ENCODE data around the gene NUP160. TPM values are rescaled to one million over a fixed set of nuclear protein-coding genes. Genes with fewer than 3 reads are reported as not detected.
"Not testable (repeated sequence)": the region's sequence is repeated elsewhere in the genome, so short reads cannot be mapped to it uniquely, and the experiment has no call there.

Gene NUP160
- total RNA-seq, 4 donors from 2014 or later: 8.1 to 11.4 (median 9.9) TPM

DNA sequence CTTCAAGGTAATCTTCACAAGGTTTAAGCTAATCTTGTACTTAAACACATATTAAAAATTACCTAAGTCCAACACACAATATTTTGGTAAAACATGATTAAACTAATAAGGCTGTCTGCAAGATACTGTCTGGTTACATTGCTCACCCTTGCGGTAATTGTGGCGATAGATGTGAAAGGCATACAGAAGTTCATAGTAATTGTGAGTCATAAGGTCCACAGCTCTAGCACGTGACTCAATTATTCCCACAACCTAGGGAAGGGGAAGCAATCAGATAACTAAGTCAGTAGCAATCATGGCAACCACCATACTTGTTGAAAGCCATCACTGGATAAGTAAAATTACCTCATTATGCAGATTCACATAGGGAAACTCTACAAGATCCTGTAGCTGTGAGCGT, 50.5 kb downstream of the NUP160 start:
- Histone ChIP-seq H3K9me3 (no peaks in the 10 kb centered on the region), H3K27me3 (no peaks in the 10 kb centered on the region), H3K36me3 (peaks cover 0 to 79% of the 10 kb centered on the region in 2 donors), H3K4me3 (no peak overlapping the region), H3K4me1 (peaks cover 2 to 5% of the 10 kb centered on the region in 2 donors), H3K27ac (no peak overlapping the region)
- intact Hi-C loops (cut with DNase I; ENCODE audit: low total_unique reads) (no loop called here), in situ Hi-C loops (cut with MboI; ENCODE audit: low sequenced_read_pairs in 4 of 4) (no loop called here)
- ATAC-seq: no peak
- TF ChIP-seq CTCF (IDR thresholded peaks at IDR 0.05 in 4 of 5, conservative IDR thresholded peaks at IDR 0.05 in 1 of 5) (no peak), POLR2A (IDR thresholded peaks at IDR 0.05) (no peak)
- DNase-seq: no peak

DNA sequence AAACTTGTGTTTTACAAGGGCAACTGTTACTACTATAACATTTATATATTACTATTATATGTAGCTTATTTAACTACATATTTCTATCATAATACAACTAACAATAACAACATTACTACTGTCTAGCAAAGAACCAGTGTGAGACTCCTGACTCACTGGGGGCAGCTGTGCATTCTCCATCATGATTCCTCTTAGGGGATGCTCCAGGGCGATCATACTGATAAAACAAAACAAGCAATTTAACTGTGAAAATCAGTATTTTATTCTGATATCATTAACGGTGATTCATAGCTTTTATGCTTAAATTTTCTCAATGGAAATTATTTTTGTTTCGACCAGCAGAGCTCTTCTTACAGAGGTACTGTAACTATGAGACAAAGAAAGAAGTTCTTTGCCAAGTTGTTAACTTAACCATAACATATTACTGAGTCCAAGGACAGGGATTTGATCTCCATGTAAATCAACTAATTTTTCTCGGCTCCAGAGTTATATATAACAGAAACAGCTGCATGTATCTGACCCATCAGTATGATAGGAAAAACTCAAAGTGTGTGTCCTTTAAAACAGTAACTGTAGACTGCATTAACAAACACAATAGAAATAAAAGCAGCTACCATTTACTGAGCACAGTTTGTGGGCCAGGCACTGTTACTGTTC, 56.2 kb downstream of the NUP160 start:
- H3K27me3 ChIP-seq: no peaks in the 10 kb centered on the region
- H3K9me3 ChIP-seq: no peaks in the 10 kb centered on the region
- intact Hi-C loops (cut with DNase I; ENCODE audit: low total_unique reads) (no loop called here), in situ Hi-C loops (cut with MboI; ENCODE audit: low sequenced_read_pairs in 4 of 4) (no loop called here)
- ATAC-seq (no peak), DNase-seq (no peak)
- peaks cover 0 to 56% of the 10 kb centered on the region in 2 donors for H3K36me3 ChIP-seq
- TF ChIP-seq POLR2A (IDR thresholded peaks at IDR 0.05) (no peak), CTCF (IDR thresholded peaks at IDR 0.05 in 4 of 5, conservative IDR thresholded peaks at IDR 0.05 in 1 of 5) (no peak)
- peaks cover 12 to 14% of the 10 kb centered on the region in 2 donors for H3K4me1 ChIP-seq
- peak overlapping the region; percentile 39 to 80 (median 56) for H3K27ac ChIP-seq
- no peak overlapping the region for H3K4me3 ChIP-seq

GRCh38 chr11:47790017-47790416, 58.1 kb downstream of the NUP160 start:
- Histone ChIP-seq H3K4me1 (peaks cover 28 to 29% of the 10 kb centered on the region in 2 donors), H3K36me3 (peaks cover 0 to 51% of the 10 kb centered on the region in 2 donors), H3K27ac (peak overlapping the region in 3 of 4 donors; percentile 4 to 80 (median 66))
- intact Hi-C loops (cut with DNase I; ENCODE audit: low total_unique reads); ATAC-seq; in situ Hi-C loops (cut with MboI; ENCODE audit: low sequenced_read_pairs in 4 of 4); H3K4me3 ChIP-seq; H3K27me3 ChIP-seq; H3K9me3 ChIP-seq: not testable (repeated sequence)
- peak; percentile 31 to 58 for DNase-seq

DNA sequence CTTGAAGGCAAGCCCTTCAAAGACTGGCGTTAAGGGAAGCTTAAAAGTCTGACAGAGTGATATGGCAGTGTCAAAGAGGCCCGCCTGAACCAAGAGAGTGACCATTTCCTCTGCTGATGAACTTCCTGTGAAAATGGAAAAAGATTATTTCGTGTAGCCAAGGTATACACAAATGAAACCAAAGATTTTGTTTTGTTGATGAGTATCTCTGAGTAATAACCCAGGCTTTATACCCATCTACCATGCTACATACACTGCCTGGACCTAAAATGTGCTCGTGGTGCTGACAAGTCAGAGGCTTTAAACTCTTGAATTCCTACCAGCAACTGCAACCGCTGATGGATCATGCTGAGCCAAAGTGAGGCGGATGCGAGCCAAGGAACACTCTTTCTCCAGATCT, 60.0 kb downstream of the NUP160 start:
- Histone ChIP-seq H3K9me3 (no peaks in the 10 kb centered on the region), H3K27me3 (no peaks in the 10 kb centered on the region), H3K4me1 (peaks cover 34 to 41% of the 10 kb centered on the region in 2 donors), H3K36me3 (peaks cover 0 to 40% of the 10 kb centered on the region in 2 donors), H3K27ac (peak overlapping the region in 3 of 4 donors; percentile 86 to 89 (median 86)), H3K4me3 (no peak overlapping the region)
- no peak for ATAC-seq
- intact Hi-C loops (cut with DNase I; ENCODE audit: low total_unique reads): loop anchor here (5.0 kb wide), 1 partner anchor 59 kb away; the partner anchor contains the start of gene NUP160
- no peak for DNase-seq
- TF ChIP-seq CTCF (IDR thresholded peaks at IDR 0.05 in 4 of 5, conservative IDR thresholded peaks at IDR 0.05 in 1 of 5) (no peak), POLR2A (IDR thresholded peaks at IDR 0.05) (no peak)
- in situ Hi-C loops (cut with MboI; ENCODE audit: low sequenced_read_pairs in 4 of 4): no loop called here

- H3K27ac ChIP-seq: peak overlapping the region; percentile 58 to 89 (median 86)
- intact Hi-C loops (cut with DNase I; ENCODE audit: low total_unique reads): loop anchor here (5.0 kb wide), 1 partner anchor 61 kb away; the partner anchor contains the start of gene NUP160
- no peak for TF ChIP-seq POLR2A (IDR thresholded peaks at IDR 0.05)
- TF ChIP-seq CTCF (IDR thresholded peaks at IDR 0.05 in 4 of 5, conservative IDR thresholded peaks at IDR 0.05 in 1 of 5): peak in 1 of 5 experiments; percentile 10
Measured at GRCh38 chr11:47786373-47786772, 61.8 kb downstream of the NUP160 start.

More at GRCh38 chr11:47786373-47786772, 61.8 kb downstream of the NUP160 start:
- ATAC-seq (peak; percentile 63 to 79), DNase-seq (peak; percentile 57 to 85)
- H3K36me3 ChIP-seq: peaks cover 0 to 52% of the 10 kb centered on the region in 2 donors
- in situ Hi-C loops (cut with MboI; ENCODE audit: low sequenced_read_pairs in 4 of 4): no loop called here
- no peaks in the 10 kb centered on the region for H3K27me3 ChIP-seq
- no peaks in the 10 kb centered on the region for H3K9me3 ChIP-seq
- no peak overlapping the region for H3K4me3 ChIP-seq
- peaks cover 20 to 37% of the 10 kb centered on the region in 2 donors for H3K4me1 ChIP-seq
